Suprapubic skin (tissue), 3 donors: Measurements from ENCODE around the gene SECISBP2.

Source experiments
- CTCF ChIP-seq, 2 donors: fragments of 200-600 bp in 1 of 2; fragments of 450-650 bp in 1 of 2; sonication (generic) in 1 of 2; IDR thresholded peaks; one replicate each; pipeline ENCODE4 v1.5.1; 2016 to 2019; ENCODE audit warnings: antibody characterized with exemption in 2 of 2, mild to moderate bottlenecking in 1 of 2, moderate library complexity in 1 of 2
- EP300 ChIP-seq: sonication (generic); formaldehyde crosslinking; IDR thresholded peaks from one replicate; pipeline ENCODE4 v1.6.1; 2017; ENCODE audit warnings: antibody characterized with exemption
- POLR2A ChIP-seq, 2 donors: fragments of 450-650 bp; IDR thresholded peaks; one replicate each; pipeline ENCODE4 v1.6.1; 2017; ENCODE audit warnings: antibody characterized with exemption in 2 of 2, mild to moderate bottlenecking in 2 of 2, moderate library complexity in 2 of 2

- no peak for TF ChIP-seq CTCF (IDR thresholded peaks at IDR 0.05)
- TF ChIP-seq POLR2A (IDR thresholded peaks at IDR 0.05), result no peak
- TF ChIP-seq EP300, result no peak
Measured at GRCh38 chr9:89375191-89375760, 57.0 kb downstream of the SECISBP2 start.
